GM12892 (cell line): Measurements from ENCODE around the gene TTC28.

Experiments used
- POLR2A ChIP-seq: IDR thresholded peaks from 2 replicates; pipeline ENCODE4 v1.6.1; 2011; ENCODE audit warnings: low read depth, low read length, control low read depth
- TAF1 ChIP-seq: IDR thresholded peaks from 2 replicates; pipeline ENCODE4 v1.6.1; 2011; ENCODE audit warnings: low read depth, mild to moderate bottlenecking, control low read depth, low read length, borderline replicate concordance

DNA sequence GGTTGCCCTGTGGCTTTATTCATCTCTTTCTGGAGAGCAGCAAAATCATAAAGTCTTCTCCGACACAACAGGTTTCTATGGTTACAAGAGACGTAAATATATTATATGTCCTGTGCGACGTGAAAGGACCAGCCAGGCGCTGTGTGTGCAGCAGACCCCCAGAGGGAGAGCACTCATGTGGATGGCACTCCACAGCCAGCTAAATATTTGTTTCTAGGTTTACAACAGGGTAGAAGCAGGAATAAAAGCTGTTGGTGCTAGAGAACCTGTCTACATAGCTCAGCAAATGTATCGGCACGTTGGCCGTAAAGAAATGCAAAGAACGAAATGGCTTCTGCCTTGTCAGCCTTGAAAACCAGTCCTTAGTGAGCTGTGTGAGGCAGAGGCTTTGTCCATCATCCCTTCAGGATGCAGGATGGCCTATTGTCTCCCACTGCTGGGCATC, 626.8 kb downstream of the TTC28 start:
- TF ChIP-seq POLR2A = no peak
- TF ChIP-seq TAF1 = no peak
